NCI-H226 (cell line): ENCODE results near the gene FNIP1.
A peak's percentile ranks its signal among the peaks of the same experiment; 100 is the strongest.
"Not testable (repeated sequence)": the region's sequence is repeated elsewhere in the genome, so short reads cannot be mapped to it uniquely, and the experiment has no call there.

Experiments used
- DNase-seq: peaks from one replicate; pipeline ENCODE4 v3.0.0-alpha.2; 2015

Gene FNIP1

DNA sequence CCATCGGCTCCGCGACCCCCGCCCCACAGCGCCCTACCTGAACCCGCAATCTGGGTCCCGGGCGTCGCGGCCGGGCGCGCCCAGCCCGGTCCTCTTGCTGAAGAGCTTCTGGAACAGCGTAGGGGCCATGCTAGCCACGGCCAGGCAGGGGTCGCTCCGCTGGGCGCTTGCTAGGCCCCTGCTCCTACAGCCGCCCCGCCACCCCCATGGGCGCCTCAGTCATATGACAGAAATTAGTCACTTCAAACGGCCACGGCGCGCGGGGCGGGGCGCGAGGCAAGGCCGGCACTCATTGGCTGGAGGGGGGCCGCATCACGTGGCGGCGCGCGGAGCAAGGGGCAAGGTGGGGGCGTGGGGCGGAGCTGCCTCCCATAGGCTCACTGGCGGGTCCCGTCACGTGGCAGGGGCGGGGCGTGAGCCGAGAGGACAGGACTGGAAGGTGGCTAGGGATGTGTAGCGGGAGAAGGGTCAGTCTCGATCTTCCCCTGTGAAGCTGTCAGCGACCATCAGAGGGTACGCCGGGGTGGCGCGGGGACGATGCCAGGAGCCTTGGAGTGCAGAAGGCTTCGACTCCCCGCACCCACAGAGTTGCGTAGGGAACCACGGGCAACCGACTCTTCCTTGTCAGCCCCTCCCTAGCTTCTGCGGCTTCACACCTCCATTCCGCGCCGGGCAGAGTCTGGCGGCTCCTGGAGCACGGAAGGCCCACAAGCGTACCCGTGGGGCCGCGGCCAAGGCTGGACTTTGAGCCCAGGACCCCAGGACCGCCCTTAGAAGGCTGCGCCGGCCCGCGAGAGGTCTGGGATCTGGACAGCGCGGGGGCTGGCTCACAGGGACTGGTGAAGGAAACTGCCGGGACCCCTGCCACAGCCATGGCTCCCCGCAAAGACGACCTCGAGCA is at the start of gene FNIP1:
FNIP1 (minus strand) TSS at position 225 of the 901 bp plus-strand sequence; CDS start at position 129, 96 bp downstream.
- DNase-seq: peak; percentile 97

DNA sequence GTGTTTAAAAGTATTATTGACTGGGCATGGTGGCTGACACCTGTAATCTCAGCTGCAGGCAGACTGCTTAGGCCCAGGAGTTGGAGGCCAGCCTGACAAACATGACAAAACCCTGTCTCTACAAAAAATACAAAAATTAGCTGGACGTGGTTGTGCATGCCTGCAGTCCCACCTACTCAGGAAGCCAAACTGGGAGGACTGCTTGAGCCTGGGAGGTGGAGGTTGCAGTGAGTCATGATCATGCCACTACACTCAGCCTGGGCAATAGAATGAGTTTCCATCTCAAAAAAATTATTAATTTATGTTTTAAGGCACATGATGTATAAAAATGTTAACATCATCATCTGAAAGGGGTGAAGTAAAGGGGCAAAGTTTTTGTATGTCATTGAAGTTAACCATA is 49.7 kb upstream of the FNIP1 start:
- DNase-seq: peak; percentile 4

DNA sequence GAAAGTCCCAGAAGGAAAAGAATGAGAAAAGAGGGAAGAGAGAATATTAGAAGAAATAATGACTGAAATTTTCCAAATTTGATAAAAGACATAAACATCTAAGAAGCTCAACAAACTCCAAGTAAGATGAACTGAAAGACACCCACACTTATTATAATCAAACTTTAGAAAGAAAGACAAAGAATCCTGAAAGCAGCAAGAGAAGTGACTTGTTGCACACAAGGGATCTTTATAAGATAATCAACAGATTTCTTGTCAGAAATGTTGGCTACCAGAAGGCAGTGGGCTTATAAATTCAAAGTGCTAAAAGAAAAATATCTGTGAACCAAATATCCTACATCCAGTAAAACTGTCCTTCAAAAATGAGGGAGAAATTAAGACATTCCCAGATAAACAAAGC is 49.0 kb upstream of the FNIP1 start:
- no peak for DNase-seq

DNA sequence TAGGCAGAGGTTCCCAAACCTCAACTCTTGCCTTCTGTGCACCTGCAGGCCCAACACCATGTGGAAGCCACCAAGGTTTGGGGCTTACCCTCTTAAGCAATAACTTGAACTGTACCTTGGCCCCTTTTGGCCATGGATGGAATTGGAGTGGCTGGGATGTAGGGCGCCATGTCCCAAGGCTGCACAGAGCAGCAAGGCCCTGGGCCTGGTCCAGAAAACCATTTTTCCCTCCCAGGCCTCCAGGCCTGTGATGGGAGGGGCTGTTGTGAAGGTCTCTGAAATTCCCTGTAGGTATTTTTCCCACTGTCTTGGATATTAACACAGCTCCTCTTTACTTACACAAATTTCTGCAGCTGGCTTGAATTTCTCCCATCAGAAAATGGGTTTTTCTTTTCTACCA is 46.2 kb upstream of the FNIP1 start:
- DNase-seq: not testable (repeated sequence)

DNA sequence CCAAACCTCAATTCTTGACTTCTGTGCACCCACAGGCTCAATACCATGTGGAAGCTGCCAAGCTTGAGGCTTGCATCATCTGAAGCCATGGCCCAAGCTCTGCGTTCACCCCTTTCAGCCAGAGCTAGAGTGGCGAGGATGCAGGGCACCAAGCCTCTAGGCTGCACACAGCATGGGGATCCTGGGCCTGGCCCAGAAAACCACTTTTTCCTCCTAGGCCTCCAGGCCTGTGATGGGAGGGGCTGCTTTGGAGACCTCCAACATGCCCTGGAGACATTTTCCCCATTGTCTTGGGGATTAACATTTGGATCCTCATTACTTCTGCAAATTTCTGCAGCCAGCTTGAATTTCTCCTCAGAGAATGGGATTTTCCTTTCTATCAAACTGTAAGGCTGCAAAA is 35.9 kb upstream of the FNIP1 start:
- not testable (repeated sequence) for DNase-seq

DNA sequence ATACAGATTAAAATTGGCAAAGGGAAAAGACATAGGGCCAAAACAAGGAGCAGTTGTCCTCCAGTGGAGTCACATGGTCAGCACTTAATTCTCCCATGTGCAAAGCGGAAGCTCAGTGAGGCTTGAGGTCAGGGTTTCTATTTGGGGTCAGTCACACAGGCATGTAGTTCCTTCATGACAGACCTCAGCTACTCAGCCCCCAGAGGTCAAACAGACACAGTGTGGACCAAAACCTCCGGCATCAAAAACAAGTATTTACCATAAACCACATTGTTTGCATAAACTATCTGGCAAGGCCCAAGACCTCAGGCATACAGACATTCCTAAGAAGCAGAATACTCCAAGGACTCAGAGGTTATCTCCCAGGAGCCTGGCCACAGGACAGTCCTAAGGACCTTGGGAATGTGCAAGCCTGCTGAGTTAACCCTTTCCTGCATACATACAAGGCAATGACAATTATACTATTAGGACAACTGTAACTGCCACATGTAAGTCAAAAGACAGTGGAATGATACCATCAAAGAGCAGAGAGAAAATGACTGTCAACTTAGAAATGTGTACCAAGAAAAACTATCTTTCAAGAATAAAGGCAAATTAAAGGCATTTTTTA is 28.7 kb upstream of the FNIP1 start:
- no peak for DNase-seq

DNA sequence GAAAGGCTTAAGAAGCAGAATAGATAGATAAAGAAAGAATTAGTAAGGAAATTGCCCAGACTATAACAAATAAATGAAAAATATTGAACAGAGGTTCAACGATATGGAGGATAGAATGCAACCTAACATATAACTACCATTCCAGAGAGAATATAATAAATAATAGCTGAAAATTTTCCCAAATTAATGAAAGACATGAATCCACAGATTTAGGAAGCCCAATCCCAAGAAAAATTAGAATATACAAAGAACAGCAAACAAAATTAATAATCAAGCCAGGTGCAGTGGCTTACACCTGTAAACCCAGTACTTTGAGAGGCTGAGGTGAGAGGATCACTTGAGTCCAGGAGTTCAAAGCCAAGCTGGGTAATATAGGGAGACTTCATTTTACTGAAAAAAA is 27.8 kb upstream of the FNIP1 start:
- DNase-seq: no peak

DNA sequence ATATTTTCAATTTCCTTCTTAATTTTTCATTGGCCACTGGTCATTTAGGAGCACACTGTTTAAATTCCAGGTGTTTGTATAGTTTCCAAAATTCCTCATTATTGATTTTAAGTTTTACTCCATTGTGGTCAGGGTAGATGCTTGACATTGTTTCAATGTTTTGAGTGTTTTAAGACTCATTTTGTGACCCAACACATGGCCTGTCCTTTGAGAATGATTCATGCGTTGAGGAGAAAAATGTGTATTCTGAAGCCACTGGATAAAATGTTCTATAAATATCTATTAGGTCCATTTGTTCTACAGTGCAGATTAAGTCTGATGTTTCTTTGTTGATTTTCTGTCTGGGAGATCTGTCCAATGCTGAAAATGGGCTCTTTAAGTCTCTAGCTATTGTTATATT is 24.4 kb upstream of the FNIP1 start:
- no peak for DNase-seq

DNA sequence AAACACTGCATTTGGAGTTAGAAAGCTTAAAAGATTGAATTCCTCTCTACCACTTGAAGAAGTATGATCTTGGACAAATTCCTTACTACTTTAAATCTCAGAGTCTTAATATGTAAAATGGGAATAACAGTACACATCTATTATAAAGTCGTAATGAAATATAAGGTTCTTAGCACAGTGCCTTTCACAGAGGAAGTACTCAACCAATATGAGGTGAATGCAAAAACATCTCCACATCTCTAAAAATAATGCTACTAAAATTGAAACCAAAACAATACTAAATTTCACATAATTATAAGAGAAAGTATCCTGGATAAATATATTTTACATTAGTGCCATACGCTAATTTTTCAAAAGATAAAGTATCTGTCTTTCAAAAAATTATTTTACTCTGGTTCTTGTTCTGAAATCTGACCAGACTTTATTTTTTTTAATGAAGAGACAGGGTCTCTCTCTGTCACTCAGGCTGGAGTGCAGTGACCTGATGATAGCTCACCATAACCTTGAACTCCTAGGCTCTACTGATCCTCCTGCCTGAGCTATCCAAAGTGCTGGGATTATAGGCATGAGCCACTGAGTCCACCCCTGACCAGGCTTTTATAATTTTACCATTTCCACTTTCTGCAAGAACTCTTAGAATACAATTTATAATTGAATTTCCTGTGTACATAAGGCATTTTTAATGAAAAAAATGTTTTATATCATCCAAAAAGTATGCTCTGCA is 21.3 kb upstream of the FNIP1 start:
- no peak for DNase-seq

DNA sequence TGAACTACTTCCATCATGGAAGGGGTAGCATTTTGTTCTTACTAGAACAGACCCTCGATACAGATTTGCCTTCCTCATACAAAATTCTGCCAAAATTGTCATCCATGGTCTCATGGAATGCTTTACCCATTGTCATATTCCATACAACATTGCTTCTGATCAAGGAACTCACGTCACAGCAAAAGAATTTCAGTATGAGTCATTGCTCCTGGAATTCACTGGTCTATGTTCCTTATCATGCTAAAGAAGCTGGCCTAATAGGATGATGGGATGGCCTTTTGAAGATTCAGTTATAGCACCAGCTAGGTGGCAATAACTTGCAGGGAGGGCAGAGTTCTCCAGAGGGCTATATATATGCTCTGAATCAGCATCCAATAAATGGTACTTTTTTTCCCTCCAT is 18.2 kb upstream of the FNIP1 start:
- peak; percentile 92 for DNase-seq

DNA sequence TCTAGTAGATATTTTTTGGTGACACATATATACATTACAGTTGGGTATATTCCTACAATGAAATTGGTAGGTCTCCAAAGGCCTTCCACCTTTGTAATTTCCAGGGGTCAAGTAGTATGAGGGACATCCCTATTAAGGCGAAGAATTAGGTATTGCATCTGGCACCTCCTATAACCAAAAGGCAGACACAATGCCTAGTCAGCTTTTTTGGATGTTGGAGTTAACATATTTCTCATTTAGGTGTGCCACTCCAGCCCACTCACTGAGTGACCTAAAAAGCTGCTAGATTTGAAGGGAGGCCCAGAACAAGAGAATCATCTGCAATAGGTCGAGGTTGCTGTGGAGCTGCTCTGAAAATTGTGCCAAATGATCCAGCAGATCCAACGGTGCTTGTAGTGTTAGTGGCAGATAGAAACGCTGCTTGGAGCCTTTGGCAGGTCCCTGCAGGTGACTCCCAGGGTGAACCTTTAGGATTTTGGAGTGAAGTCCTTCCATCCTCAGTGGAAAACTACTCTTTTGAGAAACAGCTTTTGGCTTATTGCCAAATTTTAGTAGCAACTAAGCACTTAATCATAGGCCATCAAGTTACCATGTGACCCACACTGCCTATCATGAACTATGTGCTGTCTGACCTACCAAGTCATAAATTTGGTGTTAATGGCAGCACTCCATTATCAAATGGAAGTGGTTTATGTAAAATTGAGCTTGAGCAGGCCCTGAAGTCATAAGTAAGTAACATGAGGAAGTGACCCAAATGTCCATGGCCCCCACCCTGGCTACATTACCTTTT is 15.7 kb upstream of the FNIP1 start:
- DNase-seq: no peak

DNA sequence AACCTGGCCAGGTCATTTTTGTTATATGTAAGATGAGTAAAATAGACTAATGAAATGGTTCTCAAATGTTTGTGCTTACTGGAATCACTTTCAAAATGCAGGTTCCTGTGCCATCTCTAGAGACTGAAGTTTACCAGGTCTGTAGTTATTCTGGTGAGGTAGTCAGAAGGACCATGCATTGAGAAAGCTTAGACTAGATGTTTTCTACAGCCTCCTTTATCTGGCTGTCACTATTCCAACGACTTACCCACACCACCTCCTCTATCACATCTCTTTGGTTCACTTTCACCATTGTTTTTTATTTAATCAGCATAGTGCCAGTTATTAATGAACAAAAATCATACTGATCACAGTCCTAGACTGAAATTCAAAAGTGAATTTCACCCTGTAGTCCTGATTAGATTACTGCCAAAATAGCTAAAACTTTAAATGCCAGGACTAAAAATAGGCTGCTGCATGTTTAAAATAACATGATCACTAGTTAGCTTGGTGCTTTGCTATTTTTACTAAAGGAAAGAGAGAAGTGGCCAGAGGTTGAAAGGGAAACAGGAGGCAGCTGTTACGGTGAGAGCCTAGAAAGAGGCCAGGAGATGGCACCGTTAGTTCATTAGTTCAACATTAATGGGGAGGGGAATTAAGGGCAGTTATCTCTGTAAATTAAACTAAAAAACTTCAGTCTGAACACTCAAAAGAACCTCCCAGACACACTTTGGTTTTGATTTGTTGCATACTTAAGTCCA is 13.9 kb upstream of the FNIP1 start:
- no peak for DNase-seq

DNA sequence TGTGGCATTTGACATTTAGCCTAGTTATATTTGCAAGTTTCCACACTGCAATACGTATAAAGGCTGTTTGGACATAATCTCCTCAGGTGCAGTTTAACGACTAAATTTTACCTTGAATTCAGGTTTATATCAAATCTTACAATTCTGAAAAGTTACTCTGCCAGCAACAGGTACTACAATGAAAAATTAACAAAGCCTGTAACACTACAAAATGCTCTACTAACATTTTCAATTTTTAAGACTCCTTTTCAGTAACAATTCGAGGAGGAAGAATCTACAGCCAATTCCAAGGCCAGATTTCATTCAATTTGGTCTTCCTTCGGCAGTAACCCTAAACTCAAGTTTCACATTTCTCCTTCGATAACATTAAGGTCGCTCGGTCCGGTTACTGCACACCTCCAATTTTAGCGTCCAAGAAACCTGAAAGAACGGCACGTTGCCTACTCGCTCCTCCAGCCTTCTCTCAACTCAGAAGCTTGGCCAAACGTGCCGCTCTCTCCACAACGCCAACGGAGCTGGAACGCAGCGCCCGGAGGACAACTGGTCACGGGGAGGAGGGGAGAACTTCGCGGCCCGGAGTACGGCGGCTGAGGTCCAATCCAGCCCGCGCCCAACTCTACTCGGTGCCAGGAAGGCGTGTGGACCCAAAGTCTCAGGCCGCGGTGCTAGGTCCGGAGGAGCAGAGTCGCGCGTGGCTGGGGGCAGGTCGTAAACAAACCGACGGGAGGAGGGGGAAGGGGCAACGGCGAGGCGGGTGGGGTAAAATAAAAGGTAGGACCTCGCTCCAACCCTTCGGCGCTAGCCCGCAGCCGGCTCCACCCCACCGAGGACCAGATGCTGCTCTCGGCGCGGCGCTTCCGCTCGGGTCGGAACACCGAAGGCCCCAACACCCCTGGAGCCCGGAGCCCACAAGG is 681 bp downstream of the FNIP1 start:
- peak; percentile 20 for DNase-seq

DNA sequence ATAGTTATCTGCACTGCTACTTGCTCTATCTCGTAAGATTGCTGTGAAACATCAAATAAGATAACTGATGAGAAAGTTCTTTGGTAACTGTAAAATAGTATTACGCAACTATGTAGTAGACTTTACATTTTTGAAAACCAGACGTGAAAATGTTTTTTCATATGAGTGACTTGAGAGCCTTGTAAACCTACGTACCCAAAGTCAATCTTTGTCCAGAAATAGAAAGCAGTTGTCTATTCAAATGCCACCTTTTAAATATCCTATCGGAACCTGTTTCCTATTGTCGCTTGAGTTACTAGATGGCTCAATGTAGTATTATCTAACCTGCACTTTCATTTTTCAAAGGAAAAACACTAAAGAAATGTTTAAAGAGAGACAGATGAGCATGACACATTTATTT is 1.6 kb downstream of the FNIP1 start:
- no peak for DNase-seq

DNA sequence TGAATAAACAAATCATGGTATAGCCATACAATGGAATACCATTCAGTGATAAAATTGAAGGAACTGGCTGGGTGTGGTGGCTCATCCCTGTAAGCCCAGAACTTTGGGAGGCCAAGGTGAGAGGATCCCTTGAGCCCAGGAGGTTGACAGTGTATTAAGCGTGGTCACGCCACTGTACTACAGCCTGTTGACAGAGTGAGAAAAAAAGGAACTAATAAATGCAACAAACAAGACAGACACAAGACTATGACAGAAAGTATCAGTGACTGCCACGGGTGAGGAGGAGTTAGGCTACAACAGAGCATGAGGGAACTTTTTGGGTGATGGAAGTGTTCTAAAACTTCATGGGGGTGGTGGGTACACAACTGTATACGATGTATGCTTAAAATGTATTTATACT is 2.2 kb downstream of the FNIP1 start:
- DNase-seq: no peak

DNA sequence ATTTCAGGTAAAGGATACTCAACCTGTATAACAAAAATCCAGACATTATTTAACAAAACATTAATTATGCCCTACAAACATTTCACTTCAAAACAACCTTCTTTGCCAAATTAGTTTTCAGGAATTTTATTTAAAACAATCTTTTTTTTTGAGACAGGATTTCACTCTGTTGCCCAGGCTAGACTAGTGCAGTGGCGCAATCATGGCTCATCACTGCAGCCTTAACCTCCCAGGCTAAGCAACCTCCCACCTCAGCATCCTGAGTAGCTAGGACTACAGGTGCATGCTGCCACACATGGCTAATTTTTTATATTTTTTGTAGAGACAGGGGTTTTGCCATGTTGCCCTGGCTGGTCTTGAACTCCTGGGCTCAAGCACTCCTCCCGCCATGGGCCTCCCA is 3.9 kb downstream of the FNIP1 start:
- peak; percentile 20 for DNase-seq

DNA sequence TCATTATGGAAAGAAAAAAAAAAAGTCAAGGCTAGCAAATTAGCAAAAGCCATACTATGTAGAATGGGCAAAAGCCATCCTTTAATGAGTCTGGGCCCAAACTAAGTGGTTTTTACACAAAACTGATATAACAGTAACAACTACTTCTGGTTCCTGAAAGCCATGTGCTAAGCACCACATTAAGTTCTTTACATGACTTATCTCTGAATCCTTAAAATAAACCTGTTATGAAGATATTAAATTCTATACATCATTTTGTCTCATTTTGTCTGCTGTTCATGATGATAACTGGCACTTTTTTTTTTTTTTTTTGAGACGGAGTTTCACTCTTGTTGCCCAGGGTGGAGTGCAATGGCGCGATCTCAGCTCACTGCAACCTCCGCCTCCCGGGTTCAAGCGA is 5.0 kb downstream of the FNIP1 start:
- no peak for DNase-seq

DNA sequence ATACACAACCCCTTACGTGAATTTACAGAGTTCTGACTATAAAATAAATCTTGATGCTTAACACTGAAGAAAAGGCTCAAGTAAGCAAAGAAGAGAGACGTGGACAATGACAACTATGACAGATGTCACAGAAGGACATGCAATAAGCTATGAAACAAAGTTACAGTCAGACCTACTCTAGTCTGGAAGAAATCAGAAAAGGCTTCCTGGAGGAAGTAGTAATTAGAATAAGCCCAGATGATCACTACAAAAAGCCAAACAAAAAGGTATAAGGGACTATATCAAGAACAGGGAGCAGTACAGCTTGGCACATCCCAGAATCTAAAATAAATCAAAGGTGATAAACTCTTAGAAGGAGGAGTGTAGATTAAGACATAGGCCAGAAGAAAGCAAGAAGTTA is 6.3 kb downstream of the FNIP1 start:
- DNase-seq: no peak

DNA sequence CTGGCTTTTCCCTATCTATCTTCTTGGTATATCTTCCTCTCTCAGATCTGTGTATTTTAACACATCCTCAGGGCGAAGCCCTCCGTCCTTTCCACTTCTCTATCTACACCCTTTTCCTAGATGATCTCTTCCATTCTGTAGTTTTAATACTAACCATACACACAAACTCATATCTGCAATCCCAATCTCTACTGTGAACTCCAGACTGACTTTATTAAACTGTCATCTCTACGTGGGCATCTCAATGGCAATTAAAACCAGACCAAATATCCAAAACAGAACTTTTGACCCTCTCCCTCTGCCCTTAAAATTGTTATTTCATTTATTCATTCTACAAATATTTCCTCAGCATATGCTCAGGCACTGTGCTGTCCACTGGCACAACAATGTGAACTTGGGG is 7.1 kb downstream of the FNIP1 start:
- no peak for DNase-seq

DNA sequence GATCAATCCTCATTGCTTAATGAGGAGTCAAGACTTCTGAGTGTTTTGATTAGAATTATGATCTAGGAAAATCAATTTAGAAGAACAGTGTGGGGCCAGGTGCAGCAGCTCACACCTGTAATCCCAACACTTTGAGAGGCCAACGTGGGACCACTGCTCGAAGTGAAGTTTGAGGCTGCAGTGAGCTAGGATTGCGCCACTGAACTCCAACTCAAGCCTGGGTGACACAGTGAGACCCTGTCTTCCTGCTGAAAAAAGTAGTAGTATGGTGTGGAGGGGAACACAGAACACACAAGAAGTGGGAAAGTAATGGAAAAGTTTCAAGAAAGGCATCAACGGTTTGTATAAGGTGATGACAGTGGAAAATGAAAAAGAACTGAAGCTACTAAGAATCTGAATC is 9.1 kb downstream of the FNIP1 start:
- no peak for DNase-seq
